HFF-Myc (cell line): ENCODE results near the gene SLC51B.
"Not testable (repeated sequence)": the region's sequence is repeated elsewhere in the genome, so short reads cannot be mapped to it uniquely, and the experiment has no call there.

Experiments
- DNase-seq: peaks from one replicate; pipeline ENCODE4 v3.0.0-alpha.2; 2011; ENCODE audit warnings: low read depth; ENCODE audit errors: extremely low read depth
- H3K4me3 ChIP-seq: replicated peaks from 2 replicates; pipeline ENCODE4 v1.5.1; 2011; ENCODE audit warnings: low read depth, mild to moderate bottlenecking, control low read depth, low read length
- CTCF ChIP-seq: IDR thresholded peaks from 2 replicates; pipeline ENCODE4 v1.5.1; 2012; ENCODE audit warnings: mild to moderate bottlenecking, low read depth, low read length, control low read depth; ENCODE audit errors: missing control alignments

Gene SLC51B

GRCh38 chr15:65069179-65069578 is 24.0 kb downstream of the SLC51B start:
- TF ChIP-seq CTCF, result no peak
- peak; percentile 98 for DNase-seq
- H3K4me3 ChIP-seq, result no peak overlapping the region

DNA sequence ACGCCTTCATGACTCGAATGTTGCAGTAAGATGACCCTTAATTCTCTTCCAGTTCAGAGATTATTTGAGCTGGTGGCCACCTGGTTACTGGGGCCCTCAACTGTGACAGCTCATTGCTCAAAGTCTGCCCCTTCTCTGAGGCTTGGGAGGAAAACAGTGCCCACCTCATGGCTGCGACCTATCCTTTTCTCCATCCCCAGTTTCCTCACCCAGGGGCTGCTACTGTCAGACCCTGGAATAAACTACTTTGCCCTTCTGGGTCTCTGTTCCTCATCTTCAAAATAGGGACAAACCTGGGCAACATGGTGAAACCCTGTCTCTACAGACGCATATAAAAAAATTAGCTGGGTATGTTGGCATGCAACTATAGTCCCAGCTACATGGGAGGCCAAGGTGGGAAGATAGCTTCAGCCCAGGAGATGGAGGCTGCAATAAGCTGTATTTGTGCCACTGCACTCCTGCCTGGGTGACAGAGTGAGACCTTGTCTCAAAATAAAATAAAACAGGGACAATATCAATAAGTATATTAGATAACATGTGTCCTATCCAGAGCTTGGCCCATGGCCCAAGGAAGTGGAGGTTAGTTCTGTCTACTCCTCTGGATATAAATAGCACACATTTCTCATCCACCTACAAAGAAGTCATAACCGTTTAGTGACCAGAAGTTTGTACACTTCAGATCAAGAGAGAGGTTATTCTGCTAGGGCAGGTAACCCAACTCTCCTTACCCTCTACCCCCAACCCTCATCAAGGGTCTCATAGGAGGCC is 24.8 kb downstream of the SLC51B start:
- no peak for DNase-seq
- H3K4me3 ChIP-seq, result no peak overlapping the region
- no peak for TF ChIP-seq CTCF

GRCh38 chr15:65071381-65071811 is 26.2 kb downstream of the SLC51B start:
- no peak overlapping the region for H3K4me3 ChIP-seq
- TF ChIP-seq CTCF, result no peak
- no peak for DNase-seq

GRCh38 chr15:65072027-65072426 is 26.8 kb downstream of the SLC51B start:
- no peak overlapping the region for H3K4me3 ChIP-seq
- no peak for TF ChIP-seq CTCF
- DNase-seq, result no peak

- no peak overlapping the region for H3K4me3 ChIP-seq
- TF ChIP-seq CTCF, result no peak
- no peak for DNase-seq
Observed at GRCh38 chr15:65072617-65073016, 27.4 kb downstream of the SLC51B start.

DNA sequence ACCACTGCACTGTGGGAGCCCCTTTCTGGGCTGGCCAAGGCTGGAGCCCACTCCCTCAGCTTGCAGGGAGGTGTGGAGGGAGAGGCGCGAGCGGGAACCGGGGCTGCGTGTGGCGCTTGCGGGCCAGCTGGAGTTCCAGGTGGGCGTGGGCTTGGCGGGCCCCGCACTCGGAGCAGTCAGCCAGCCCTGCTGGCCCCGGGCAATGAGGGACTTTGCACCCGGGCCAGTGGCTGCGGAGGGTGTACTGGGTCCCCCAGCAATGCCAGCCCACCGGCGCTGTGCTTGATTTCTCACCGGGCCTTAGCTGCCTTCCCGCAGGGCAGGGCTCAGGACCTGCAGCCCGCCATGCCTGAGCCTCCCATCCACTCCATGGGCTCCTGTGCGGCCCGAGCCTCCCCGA is 29.8 kb downstream of the SLC51B start:
- not testable (repeated sequence) for DNase-seq, H3K4me3 ChIP-seq

DNA sequence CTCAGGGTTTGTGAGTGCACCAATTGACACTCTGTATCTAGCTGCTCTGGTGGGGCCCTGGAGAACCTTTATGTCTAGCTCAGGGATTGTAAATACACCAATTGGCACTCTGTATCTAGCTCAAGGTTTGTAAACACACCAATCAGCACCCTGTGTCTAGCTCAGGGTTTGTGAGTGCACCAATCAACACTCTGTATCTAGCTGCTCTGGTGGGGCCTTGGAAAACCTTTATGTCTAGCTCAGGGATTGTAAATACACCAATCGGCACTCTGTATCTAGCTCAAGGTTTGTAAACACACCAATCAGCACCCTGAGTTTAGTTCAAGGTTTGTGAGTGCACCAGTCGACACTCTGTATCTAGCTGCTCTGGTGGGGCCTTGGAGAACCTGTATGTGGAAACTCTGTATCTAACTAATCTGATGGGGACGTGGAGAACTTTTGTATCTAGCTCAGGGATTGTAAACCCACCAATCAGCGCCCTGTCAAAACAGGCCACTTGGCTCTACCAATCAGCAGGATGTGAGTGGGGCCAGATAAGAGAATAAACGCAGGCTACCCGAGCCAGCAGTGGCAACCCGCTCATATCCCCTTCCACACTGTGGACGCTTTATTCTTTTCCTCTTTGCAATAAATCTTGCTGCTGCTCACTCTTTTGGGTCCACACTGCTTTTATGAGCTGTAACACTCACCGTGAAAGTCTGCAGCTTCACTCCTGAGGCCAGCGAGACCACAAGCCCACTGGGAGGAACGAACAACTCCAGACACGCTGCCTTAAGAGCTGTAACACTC is 30.6 kb downstream of the SLC51B start:
- not testable (repeated sequence) for DNase-seq

More for the DNA sequence above, 30.6 kb downstream of the SLC51B start:
- not testable (repeated sequence) for H3K4me3 ChIP-seq
